H9 (cell line): ENCODE data around the gene SNAI3. TPM values are rescaled to one million over a fixed set of nuclear protein-coding genes. Genes with fewer than 3 reads are reported as not detected.

ENCODE experiments used
- DNase-seq: peaks from one replicate; pipeline ENCODE4 v3.0.0-alpha.2; 2017
- H2AFZ ChIP-seq: one replicate; pipeline ENCODE4 v1.6.1; 2013; ENCODE audit warnings: mild to moderate bottlenecking, low read length, control low read depth, moderate library complexity
- H2AK5ac ChIP-seq: 2 replicates; pipeline ENCODE4 v1.6.1; 2013; ENCODE audit warnings: low read length, control low read depth, mixed read lengths; ENCODE audit not compliant: insufficient read length
- H2BK120ac ChIP-seq: one replicate; pipeline ENCODE4 v1.6.1; 2013; ENCODE audit warnings: low read depth, mild to moderate bottlenecking, low read length, control low read depth, inconsistent platforms; ENCODE audit not compliant: poor library complexity, severe bottlenecking
- H2BK12ac ChIP-seq: 2 replicates; pipeline ENCODE4 v1.6.1; 2013; ENCODE audit warnings: low read length, control low read depth, mixed read lengths, low read depth; ENCODE audit not compliant: insufficient read length
- H2BK15ac ChIP-seq: 2 replicates; pipeline ENCODE4 v1.6.1; 2013; ENCODE audit warnings: low read depth, low read length, control low read depth
- H2BK20ac ChIP-seq: one replicate; pipeline ENCODE4 v1.6.1; 2013; ENCODE audit warnings: low read depth, mild to moderate bottlenecking, low read length, control low read depth, inconsistent platforms; ENCODE audit not compliant: poor library complexity, severe bottlenecking
- H2BK5ac ChIP-seq: 2 replicates; pipeline ENCODE4 v1.6.1; 2013; ENCODE audit warnings: low read length, control low read depth, mixed read lengths; ENCODE audit not compliant: insufficient read length
- H3K14ac ChIP-seq: 2 replicates; pipeline ENCODE4 v1.6.1; 2013; ENCODE audit warnings: low read length, control low read depth; ENCODE audit not compliant: insufficient read depth
- H3K18ac ChIP-seq: 2 replicates; pipeline ENCODE4 v1.6.1; 2013; ENCODE audit warnings: low read depth, mild to moderate bottlenecking, mixed read lengths, low read length, control low read depth; ENCODE audit not compliant: insufficient read length
- H3K23ac ChIP-seq: 2 replicates; pipeline ENCODE4 v1.6.1; 2013; ENCODE audit warnings: low read length, control low read depth, mixed read lengths, low read depth; ENCODE audit not compliant: insufficient read length
- H3K23me2 ChIP-seq: 2 replicates; pipeline ENCODE4 v1.6.1; 2013; ENCODE audit warnings: low read depth, mild to moderate bottlenecking, mixed read lengths, low read length, control low read depth; ENCODE audit not compliant: insufficient read length, poor library complexity, severe bottlenecking
- H3K27ac ChIP-seq: 2 replicates; pipeline ENCODE4 v1.5.1; 2013; ENCODE audit warnings: low read length, control low read depth, mixed read lengths, low read depth; ENCODE audit not compliant: insufficient read length
- H3K27me3 ChIP-seq: 2 replicates; pipeline ENCODE4 v1.6.1; 2013; ENCODE audit warnings: low read length, control low read depth, inconsistent platforms; ENCODE audit not compliant: insufficient read depth
- H3K4ac ChIP-seq: 2 replicates; pipeline ENCODE4 v1.6.1; 2013; ENCODE audit warnings: low read depth, mild to moderate bottlenecking, control low read depth, inconsistent platforms, low read length, moderate library complexity
- H3K4me1 ChIP-seq: 2 replicates; pipeline ENCODE4 v1.6.1; 2013; ENCODE audit warnings: low read length, control low read depth, inconsistent platforms; ENCODE audit not compliant: insufficient read depth
- H3K4me2 ChIP-seq: 2 replicates; pipeline ENCODE4 v1.6.1; 2013; ENCODE audit warnings: low read length, control low read depth, mixed read lengths; ENCODE audit not compliant: insufficient read length, insufficient read depth
- H3K56ac ChIP-seq: 2 replicates; pipeline ENCODE4 v1.6.1; 2013; ENCODE audit warnings: low read depth, mild to moderate bottlenecking, mixed read lengths, low read length, control low read depth; ENCODE audit not compliant: insufficient read length
- H3K79me1 ChIP-seq: 2 replicates; pipeline ENCODE4 v1.6.1; 2013; ENCODE audit warnings: low read depth, mild to moderate bottlenecking, moderate library complexity, low read length, control low read depth, inconsistent platforms; ENCODE audit not compliant: insufficient read depth, poor library complexity, severe bottlenecking
- H3K79me2 ChIP-seq: 2 replicates; pipeline ENCODE4 v1.6.1; 2013; ENCODE audit warnings: low read length, control low read depth, inconsistent platforms; ENCODE audit not compliant: insufficient read depth
- H3K9ac ChIP-seq: 2 replicates; pipeline ENCODE4 v1.6.1; 2013; ENCODE audit warnings: low read length, control low read depth, mixed read lengths; ENCODE audit not compliant: insufficient read length; ENCODE audit errors: extremely low read depth
- H3K9me3 ChIP-seq: one replicate; pipeline ENCODE4 v1.6.1; 2013; ENCODE audit warnings: low read depth, low read length, inconsistent platforms; ENCODE audit not compliant: control insufficient read depth
- H3T11ph ChIP-seq: one replicate; pipeline ENCODE4 v1.6.1; 2013; ENCODE audit warnings: mild to moderate bottlenecking, low read length, control low read depth, inconsistent platforms
- H4K20me1 ChIP-seq: one replicate; pipeline ENCODE4 v1.6.1; 2013; ENCODE audit not compliant: control insufficient read depth, insufficient read length, insufficient read depth
- H4K5ac ChIP-seq: 2 replicates; pipeline ENCODE4 v1.6.1; 2013; ENCODE audit warnings: low read depth, mild to moderate bottlenecking, mixed read lengths, low read length, control low read depth; ENCODE audit not compliant: insufficient read length
- H4K8ac ChIP-seq: replicated peaks from 2 replicates; pipeline ENCODE4 v1.6.1; 2013; ENCODE audit warnings: low read length, control low read depth, mixed read lengths, low read depth; ENCODE audit not compliant: insufficient read length
- H4K91ac ChIP-seq: 2 replicates; pipeline ENCODE4 v1.6.1; 2013; ENCODE audit warnings: low read depth, mild to moderate bottlenecking, moderate library complexity, mixed read lengths, low read length, control low read depth; ENCODE audit not compliant: insufficient read length
- H3K27ac Mint-ChIP-seq, 3 experiments: 2 replicates in 2 of 3; 3 replicates in 1 of 3; pipeline ENCODE4 v1.8.0; 2020 to 2021; ENCODE audit warnings: mixed read lengths in 3 of 3, mild to moderate bottlenecking in 1 of 3, moderate library complexity in 1 of 3
- H3K27me3 Mint-ChIP-seq: 2 replicates; pipeline ENCODE4 v1.8.0; 2021; ENCODE audit warnings: low read depth, mild to moderate bottlenecking, moderate library complexity, mixed read lengths
- H3K36me3 Mint-ChIP-seq, 3 experiments: 2 replicates in 2 of 3; 3 replicates in 1 of 3; pipeline ENCODE4 v1.8.0; 2020 to 2021; ENCODE audit warnings: low read depth in 3 of 3, mixed read lengths in 3 of 3; ENCODE audit not compliant: insufficient read depth in 1 of 3
- H3K4me1 Mint-ChIP-seq, 2 experiments: 2 replicates each; pipeline ENCODE4 v1.8.0; 2020; ENCODE audit warnings: mixed read lengths in 2 of 2
- H3K4me3 Mint-ChIP-seq, 2 experiments: 2 replicates in 1 of 2; 3 replicates in 1 of 2; pipeline ENCODE4 v1.8.0; 2020 to 2021; ENCODE audit warnings: mild to moderate bottlenecking in 2 of 2, mixed read lengths in 2 of 2, moderate library complexity in 1 of 2
- H3K9me3 Mint-ChIP-seq, 2 experiments: 2 replicates in 1 of 2; 3 replicates in 1 of 2; pipeline ENCODE4 v1.8.0; 2020; ENCODE audit warnings: mild to moderate bottlenecking in 2 of 2, mixed read lengths in 2 of 2, moderate library complexity in 1 of 2
- CTCF ChIP-seq: fragments of 200-600 bp; sonication (generic); conservative IDR thresholded peaks from 3 replicates; pipeline ENCODE4 v1.8.0; 2021; ENCODE audit warnings: antibody characterized with exemption, mild to moderate bottlenecking
- WGBS: extraction: QIAGEN DNeasy Blood & Tissue Kit; methylation state at CpG from one replicate; pipeline ENCODE4 v1.1.7; 2013; ENCODE audit warnings: missing lambda C conversion rate, low lambda C conversion rate, mixed read lengths; ENCODE audit not compliant: insufficient read length; ENCODE audit errors: extremely low coverage; 5-methylcytosine and 5-hydroxymethylcytosine counted together
- total RNA-seq: library from RNA; stranded (reverse); gene quantifications from 2 replicates; pipeline ENCODE4 v1.2.1, GENCODE V29; 2021

The SNAI3 gene
- total RNA-seq, 1 experiment from 2014 or later: 3.2 TPM

- Mint-ChIP-seq H3K27me3 (peaks cover 9% of the 10 kb centered on the region; the same call in 1 of the 2 replicates), H3K4me3 (no peak overlapping the region; a peak in 1 of 5 replicates), H3K4me1 (no peaks in the 10 kb centered on the region), H3K27ac (peak overlapping the region; percentile 22 to 90 (median 68); a peak in 4 of 7 replicates), H3K9me3 (no peaks in the 10 kb centered on the region), H3K36me3 (peaks cover 0 to 15% (median 10%) of the 10 kb centered on the region in 3 experiments; a peak in 4 of 7 replicates)
- Histone ChIP-seq H3K9me3 (no peaks in the 10 kb centered on the region), H4K20me1 (no peaks in the 10 kb centered on the region), H3K9ac (no peak overlapping the region), H3K79me2 (no peaks in the 10 kb centered on the region), H3K27me3 (no peaks in the 10 kb centered on the region), H2BK5ac (no peak overlapping the region), H3K18ac (no peak overlapping the region), H4K5ac (no peak overlapping the region), H2AK5ac (no peak overlapping the region), H3T11ph (no peak overlapping the region), H3K56ac (no peak overlapping the region), H2BK15ac (no peak overlapping the region), H2AFZ (no peak overlapping the region), H3K23ac (no peak overlapping the region), H3K27ac (no peak overlapping the region), H2BK20ac (no peak overlapping the region), H2BK120ac (no peak overlapping the region), H3K4ac (no peak overlapping the region), H4K91ac (no peak overlapping the region), H4K8ac (no peak overlapping the region), H2BK12ac (no peak overlapping the region), H3K79me1 (no peaks in the 10 kb centered on the region), H3K4me1 (no peaks in the 10 kb centered on the region), H3K4me2 (no peak overlapping the region), H3K14ac (no peak overlapping the region), H3K23me2 (no peaks in the 10 kb centered on the region)
- DNase-seq: no peak
- TF ChIP-seq CTCF: no peak
- no CpG with 5 or more reads among the region's 37 CpGs for WGBS
Observed at GRCh38 chr16:88694221-88695087, 8.1 kb upstream of the SNAI3 start.
